Uterus (tissue), 4 donors: ENCODE measurements around the gene RAET1L. TPM values are rescaled to one million over a fixed set of nuclear protein-coding genes. Genes with fewer than 3 reads are reported as not detected.

Source experiments
- DNase-seq, 2 donors: peaks; one replicate each; pipeline ENCODE4 v3.0.0-alpha.2; 2019 to 2020
- H3K27ac ChIP-seq, 2 donors: fragments of 200-600 bp; sonication (generic); 1 replicate in 1 of 2; 2 replicates in 1 of 2; pipeline ENCODE4 v1.5.1; 2016 to 2018
- H3K27me3 ChIP-seq, 2 donors: fragments of 200-600 bp; sonication (generic); one replicate each; pipeline ENCODE4 v1.5.1; 2018 to 2019; ENCODE audit warnings: control low read depth in 1 of 2
- H3K36me3 ChIP-seq, 2 donors: fragments of 200-600 bp; sonication (generic); one replicate each; pipeline ENCODE4 v1.5.1; 2019; ENCODE audit warnings: control low read depth in 1 of 2
- H3K4me1 ChIP-seq, 2 donors: fragments of 200-600 bp; sonication (generic); one replicate each; pipeline ENCODE4 v1.5.1; 2018 to 2019; ENCODE audit warnings: control low read depth in 1 of 2
- H3K4me3 ChIP-seq, 2 donors: fragments of 200-600 bp; sonication (generic); 1 replicate in 1 of 2; 2 replicates in 1 of 2; pipeline ENCODE4 v1.5.1; 2018 to 2019; ENCODE audit warnings: mild to moderate bottlenecking in 1 of 2
- H3K9me3 ChIP-seq, 2 donors: fragments of 200-600 bp; sonication (generic); one replicate each; pipeline ENCODE4 v1.5.1; 2019; ENCODE audit warnings: control low read depth in 1 of 2
- CTCF ChIP-seq, 4 experiments: fragments of 200-600 bp in 2 of 4; fragments of 450-650 bp in 2 of 4; sonication (generic) in 2 of 4; IDR thresholded peaks; one replicate each; pipeline ENCODE4 v1.5.1; 2016 to 2019; ENCODE audit warnings: antibody characterized with exemption in 4 of 4, mild to moderate bottlenecking in 2 of 4, moderate library complexity in 1 of 4
- POLR2A ChIP-seq, 2 donors: fragments of 450-650 bp; IDR thresholded peaks; one replicate each; pipeline ENCODE4 v1.6.1; 2016; ENCODE audit warnings: antibody characterized with exemption in 2 of 2, mild to moderate bottlenecking in 1 of 2, moderate library complexity in 1 of 2
- intact Hi-C: fragments of 100-400 bp; cut with DNase I; formaldehyde crosslinking; loops from one replicate; pipeline ENCODE4 v1.15.1; 2023; ENCODE audit warnings: low total_unique reads
- total RNA-seq, 4 donors: library from RNA; depleted of rRNA in 3 of 4; stranded (reverse); fragments of >200 nt in 3 of 4; gene quantifications; one replicate each; pipeline versions ENCODE4 v1.1.0 to v1.2.4, GENCODE V29; 2014 to 2023
- donor health status: DM: yes; HTN: yes; CAD: no.

The RAET1L gene
- total RNA-seq, 4 donors from 2014 or later, result not detected

DNA sequence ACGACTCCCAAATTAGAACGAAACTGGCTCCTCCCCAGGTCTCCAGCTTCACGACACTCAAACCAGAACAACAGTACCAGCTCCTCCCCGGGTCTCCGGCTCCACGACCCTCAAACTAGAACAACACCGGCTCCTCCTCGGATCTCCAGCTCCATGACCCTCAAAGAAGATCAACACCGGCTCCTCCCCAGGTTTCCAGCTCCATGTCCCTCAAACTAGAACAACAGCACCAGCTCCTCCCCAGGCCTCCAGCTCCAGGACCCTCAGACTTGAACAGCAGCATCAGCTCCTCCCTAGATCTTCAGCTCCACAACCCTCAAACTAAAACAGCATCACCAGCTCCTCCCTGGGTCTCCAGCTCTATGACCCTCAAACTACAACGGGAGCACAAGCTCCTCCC lies 29.8 kb upstream of the RAET1L start:
- DNase-seq, result no peak
- Histone ChIP-seq H3K27me3 (peaks cover 0 to 6% of the 10 kb centered on the region in 2 donors), H3K4me1 (no peaks in the 10 kb centered on the region), H3K36me3 (no peaks in the 10 kb centered on the region), H3K9me3 (no peaks in the 10 kb centered on the region), H3K27ac (no peak overlapping the region), H3K4me3 (no peak overlapping the region)
- intact Hi-C loops, result no loop called here
- TF ChIP-seq CTCF (IDR thresholded peaks at IDR 0.05) (no peak), POLR2A (IDR thresholded peaks at IDR 0.05) (no peak)

DNA sequence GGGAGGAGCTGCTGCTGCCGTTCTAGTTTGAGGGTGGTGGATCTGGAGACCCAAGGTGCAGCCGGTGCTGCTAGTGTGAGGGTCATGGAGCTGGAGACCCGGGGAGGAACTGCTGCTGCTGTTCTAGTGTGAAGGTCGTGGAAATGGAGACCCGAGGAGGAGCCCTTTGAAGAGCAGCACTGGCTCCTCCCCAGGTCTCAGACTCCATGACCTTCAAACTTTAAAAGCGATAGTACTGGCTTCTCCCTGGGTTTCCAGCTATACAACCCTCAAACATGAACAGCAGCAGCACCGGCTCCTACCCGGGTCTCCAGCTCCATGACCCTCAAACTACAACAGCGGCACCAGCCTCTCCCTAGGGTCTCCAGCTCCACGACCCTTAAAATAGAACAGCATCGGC lies 28.1 kb upstream of the RAET1L start:
- H3K27me3 ChIP-seq, result peaks cover 0 to 6% of the 10 kb centered on the region in 2 donors
- intact Hi-C loops, result no loop called here
- H3K27ac ChIP-seq, result no peak overlapping the region
- H3K4me3 ChIP-seq, result no peak overlapping the region
- H3K9me3 ChIP-seq, result no peaks in the 10 kb centered on the region
- H3K36me3 ChIP-seq, result no peaks in the 10 kb centered on the region
- H3K4me1 ChIP-seq, result no peaks in the 10 kb centered on the region
- no peak for TF ChIP-seq CTCF (IDR thresholded peaks at IDR 0.05)
- no peak for TF ChIP-seq POLR2A (IDR thresholded peaks at IDR 0.05)
- no peak for DNase-seq

DNA sequence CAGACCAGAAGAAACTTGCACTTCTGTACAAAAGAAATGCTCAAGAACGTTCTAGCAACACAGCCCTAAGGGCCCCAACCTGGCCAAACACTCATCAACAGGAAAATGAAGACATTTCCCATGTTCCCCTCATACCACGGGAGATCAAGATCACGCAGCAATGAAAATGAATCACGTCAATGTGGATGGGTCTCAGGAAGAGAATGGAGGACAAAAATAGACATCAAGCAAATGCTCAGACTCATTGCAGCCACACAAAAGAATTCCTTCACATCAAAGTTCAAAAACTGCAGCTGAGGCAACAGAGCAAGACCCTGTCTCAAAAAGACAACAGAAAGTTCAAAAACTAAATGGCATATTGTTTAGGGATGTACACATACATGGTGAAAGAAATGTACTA lies 25.5 kb upstream of the RAET1L start:
- Histone ChIP-seq H3K36me3 (no peaks in the 10 kb centered on the region), H3K27ac (no peak overlapping the region), H3K4me3 (no peak overlapping the region), H3K27me3 (peaks cover 0 to 6% of the 10 kb centered on the region in 2 donors), H3K4me1 (no peaks in the 10 kb centered on the region), H3K9me3 (no peaks in the 10 kb centered on the region)
- DNase-seq, result no peak
- intact Hi-C loops, result no loop called here
- TF ChIP-seq POLR2A (IDR thresholded peaks at IDR 0.05), result no peak
- no peak for TF ChIP-seq CTCF (IDR thresholded peaks at IDR 0.05)

- no peaks in the 10 kb centered on the region for H3K36me3 ChIP-seq
- no peaks in the 10 kb centered on the region for H3K9me3 ChIP-seq
- no peak for TF ChIP-seq POLR2A (IDR thresholded peaks at IDR 0.05)
- TF ChIP-seq CTCF (IDR thresholded peaks at IDR 0.05), result no peak
- no peak overlapping the region for H3K4me3 ChIP-seq
- H3K27ac ChIP-seq, result no peak overlapping the region
- no peak for DNase-seq
- no peaks in the 10 kb centered on the region for H3K4me1 ChIP-seq
- H3K27me3 ChIP-seq, result peaks cover 0 to 6% of the 10 kb centered on the region in 2 donors
- intact Hi-C loops, result no loop called here
These were observed 22.8 kb upstream of the RAET1L start for GRCh38 chr6:150048099-150048498.

- H3K27ac ChIP-seq, result no peak overlapping the region
- intact Hi-C loops, result no loop called here
- no peak for TF ChIP-seq POLR2A (IDR thresholded peaks at IDR 0.05)
- TF ChIP-seq CTCF (IDR thresholded peaks at IDR 0.05), result no peak
- H3K36me3 ChIP-seq, result no peaks in the 10 kb centered on the region
- H3K4me3 ChIP-seq, result no peak overlapping the region
- no peaks in the 10 kb centered on the region for H3K27me3 ChIP-seq
- no peaks in the 10 kb centered on the region for H3K9me3 ChIP-seq
- no peaks in the 10 kb centered on the region for H3K4me1 ChIP-seq
- DNase-seq, result no peak
These were observed 21.6 kb upstream of the RAET1L start for GRCh38 chr6:150046943-150047342.
